Gastroesophageal sphincter (tissue), 4 donors: ENCODE results near the gene IKZF2. TPM values are rescaled to one million over a fixed set of nuclear protein-coding genes. Genes with fewer than 3 reads are reported as not detected.
"Not testable (repeated sequence)": the region's sequence is repeated elsewhere in the genome, so short reads cannot be mapped to it uniquely, and the experiment has no call there.

ENCODE experiments used
- ATAC-seq: fragments of 150-250 bp; one replicate; pipeline ENCODE4 v1.9.1; 2016; ENCODE audit warnings: mild to moderate bottlenecking, moderate library complexity
- H3K27ac ChIP-seq, 4 donors: fragments of 200-600 bp; sonication (generic) in 3 of 4; 1 replicate in 3 of 4; 2 replicates in 1 of 4; pipeline ENCODE4 v1.5.1; 2016 to 2019
- H3K27me3 ChIP-seq: fragments of 200-600 bp; sonication (generic); one replicate; pipeline ENCODE4 v1.5.1; 2019
- H3K36me3 ChIP-seq, 2 donors: fragments of 200-600 bp; sonication (generic); one replicate each; pipeline ENCODE4 v1.5.1; 2019; ENCODE audit warnings: control low read depth in 1 of 2
- H3K4me1 ChIP-seq, 3 donors: fragments of 200-600 bp; sonication (generic); 1 replicate in 2 of 3; 2 replicates in 1 of 3; pipeline ENCODE4 v1.5.1; 2016 to 2019; ENCODE audit warnings: control low read depth in 2 of 3
- H3K4me3 ChIP-seq, 2 donors: fragments of 200-600 bp; sonication (generic); one replicate each; pipeline ENCODE4 v1.5.1; 2019; ENCODE audit warnings: mild to moderate bottlenecking in 1 of 2, moderate library complexity in 1 of 2
- H3K9me3 ChIP-seq, 3 donors: fragments of 200-600 bp; sonication (generic); one replicate each; pipeline ENCODE4 v1.5.1; 2017 to 2019; ENCODE audit warnings: control low read depth in 2 of 3
- CTCF ChIP-seq, 4 experiments: fragments of 200-600 bp in 2 of 4; fragments of 450-650 bp in 2 of 4; sonication (generic) in 1 of 4; IDR thresholded peaks; one replicate each; pipeline ENCODE4 v1.5.1; 2017 to 2019; ENCODE audit warnings: antibody characterized with exemption in 4 of 4, mild to moderate bottlenecking in 2 of 4, moderate library complexity in 2 of 4
- EP300 ChIP-seq: sonication (generic); formaldehyde crosslinking; IDR thresholded peaks from one replicate; pipeline ENCODE4 v1.6.1; 2017; ENCODE audit warnings: antibody characterized with exemption, mild to moderate bottlenecking
- POLR2A ChIP-seq, 2 donors: fragments of 450-650 bp; IDR thresholded peaks; one replicate each; pipeline ENCODE4 v1.6.1; 2017; ENCODE audit warnings: antibody characterized with exemption in 2 of 2, mild to moderate bottlenecking in 2 of 2, moderate library complexity in 1 of 2
- POLR2AphosphoS5 ChIP-seq: sonication (generic); formaldehyde crosslinking; IDR thresholded peaks from one replicate; pipeline ENCODE4 v1.6.1; 2017; ENCODE audit warnings: antibody characterized with exemption
- WGBS, 2 donors: methylation state at CpG; one replicate each; pipeline ENCODE4 v1.1.5; 2018; ENCODE audit warnings: low coverage in 1 of 2; 5-methylcytosine and 5-hydroxymethylcytosine counted together
- total RNA-seq, 4 donors: library from RNA; depleted of rRNA; stranded (reverse); fragments of >200 nt; gene quantifications; one replicate each; pipeline ENCODE4 v1.1.0, GENCODE V29; 2016

Gene IKZF2
- total RNA-seq, 4 donors from 2014 or later = 4.2 to 11.6 (median 9.6) TPM

- Histone ChIP-seq H3K4me1 (no peaks in the 10 kb centered on the region), H3K27me3 (no peaks in the 10 kb centered on the region), H3K9me3 (no peaks in the 10 kb centered on the region), H3K36me3 (no peaks in the 10 kb centered on the region), H3K4me3 (no peak overlapping the region), H3K27ac (no peak overlapping the region)
- 87 to 95% methylated on average over 2 to 3 of the region's 3 CpGs for WGBS, 2 donors
- TF ChIP-seq CTCF (IDR thresholded peaks at IDR 0.05) = no peak
- TF ChIP-seq EP300 = no peak
- no peak for TF ChIP-seq POLR2A (IDR thresholded peaks at IDR 0.05)
- no peak for TF ChIP-seq POLR2AphosphoS5
- ATAC-seq = no peak
These were observed 118.8 kb downstream of the IKZF2 start for GRCh38 chr2:213032607-213033006.

- H3K4me3 ChIP-seq = no peak overlapping the region
- no peaks in the 10 kb centered on the region for H3K9me3 ChIP-seq
- no peak overlapping the region for H3K27ac ChIP-seq
- H3K27me3 ChIP-seq = no peaks in the 10 kb centered on the region
- 53 to 64% methylated on average over 2 of the region's 2 CpGs for WGBS, 2 donors
- no peaks in the 10 kb centered on the region for H3K4me1 ChIP-seq
- TF ChIP-seq CTCF (IDR thresholded peaks at IDR 0.05) (no peak), POLR2AphosphoS5 (no peak), POLR2A (IDR thresholded peaks at IDR 0.05) (no peak), EP300 (no peak)
- ATAC-seq = no peak
- H3K36me3 ChIP-seq = peaks cover 0 to 15% of the 10 kb centered on the region in 2 donors
These were observed 128.4 kb downstream of the IKZF2 start for GRCh38 chr2:213022987-213023386.

- no peak overlapping the region for H3K27ac ChIP-seq
- H3K27me3 ChIP-seq = no peaks in the 10 kb centered on the region
- TF ChIP-seq POLR2A (IDR thresholded peaks at IDR 0.05) = no peak
- no peak for TF ChIP-seq EP300
- no peak for TF ChIP-seq CTCF (IDR thresholded peaks at IDR 0.05)
- no peak for TF ChIP-seq POLR2AphosphoS5
- H3K36me3 ChIP-seq = peaks cover 0 to 15% of the 10 kb centered on the region in 2 donors
- no peak overlapping the region for H3K4me3 ChIP-seq
- no peaks in the 10 kb centered on the region for H3K4me1 ChIP-seq
- ATAC-seq = no peak
- WGBS, 2 donors = 89 to 90% methylated on average over 5 of the region's 5 CpGs
- no peaks in the 10 kb centered on the region for H3K9me3 ChIP-seq
These were observed 129.2 kb downstream of the IKZF2 start for GRCh38 chr2:213021971-213022899.

- H3K27me3 ChIP-seq, H3K9me3 ChIP-seq, H3K27ac ChIP-seq, H3K4me1 ChIP-seq, ATAC-seq, H3K4me3 ChIP-seq: not testable (repeated sequence)
- 87 to 100% methylated on average over 3 to 4 of the region's 6 CpGs for WGBS, 2 donors
- H3K36me3 ChIP-seq = peaks cover 0 to 15% of the 10 kb centered on the region in 2 donors
These were observed 130.5 kb downstream of the IKZF2 start for GRCh38 chr2:213020913-213021312.

GRCh38 chr2:213020268-213020667, 131.1 kb downstream of the IKZF2 start:
- no peaks in the 10 kb centered on the region for H3K4me1 ChIP-seq
- no peak overlapping the region for H3K27ac ChIP-seq
- H3K9me3 ChIP-seq = no peaks in the 10 kb centered on the region
- WGBS, 2 donors = 85 to 98% methylated on average over 3 of the region's 3 CpGs
- peaks cover 0 to 15% of the 10 kb centered on the region in 2 donors for H3K36me3 ChIP-seq
- H3K27me3 ChIP-seq = no peaks in the 10 kb centered on the region
- ATAC-seq = no peak
- H3K4me3 ChIP-seq = no peak overlapping the region
- TF ChIP-seq POLR2AphosphoS5 = no peak
- no peak for TF ChIP-seq EP300

- TF ChIP-seq POLR2A (IDR thresholded peaks at IDR 0.05) (no peak), POLR2AphosphoS5 (no peak), CTCF (IDR thresholded peaks at IDR 0.05) (no peak), EP300 (no peak)
- Histone ChIP-seq H3K4me3 (no peak overlapping the region), H3K36me3 (peaks cover 0 to 15% of the 10 kb centered on the region in 2 donors), H3K9me3 (no peaks in the 10 kb centered on the region), H3K27ac (no peak overlapping the region), H3K4me1 (no peaks in the 10 kb centered on the region), H3K27me3 (no peaks in the 10 kb centered on the region)
- no peak for ATAC-seq
- 70 to 84% methylated on average over 2 of the region's 2 CpGs for WGBS, 2 donors
These were observed 132.0 kb downstream of the IKZF2 start for GRCh38 chr2:213019368-213019767.
